ENCODE data around the gene LYST.
"Not testable (repeated sequence)": the region's sequence is repeated elsewhere in the genome, so short reads cannot be mapped to it uniquely, and the experiment has no call there.

The LYST gene

GRCh38 chr1:235657269-235657668 lies 209.4 kb downstream of the LYST start:
- no peak for DNase-seq (ENCODE audit: low read depth)

- no peak for DNase-seq (ENCODE audit: low read depth)
Measured at GRCh38 chr1:235652364-235652763, 214.3 kb downstream of the LYST start.

GRCh38 chr1:235651170-235651806 lies 215.4 kb downstream of the LYST start:
- DNase-seq (ENCODE audit: low read depth): no peak

- no peak for DNase-seq (ENCODE audit: low read depth)
Measured at GRCh38 chr1:235650341-235651169, 216.2 kb downstream of the LYST start.

- DNase-seq (ENCODE audit: low read depth): no peak
Measured at GRCh38 chr1:235649368-235650163, 217.1 kb downstream of the LYST start, which contains the start of gene GNG4. Gene GNG4, minus strand, starts transcription at chr1:235649784. Its CDS starts 65,946 bp downstream, at chr1:235583838.

GRCh38 chr1:235648954-235649367 lies 217.7 kb downstream of the LYST start:
- DNase-seq (ENCODE audit: low read depth): peak; percentile 75

GRCh38 chr1:235648407-235648907 lies 218.2 kb downstream of the LYST start:
- no peak for DNase-seq (ENCODE audit: low read depth)

- not testable (repeated sequence) for DNase-seq (ENCODE audit: low read depth)
Measured at GRCh38 chr1:235647537-235647936, 219.2 kb downstream of the LYST start.

GRCh38 chr1:235646463-235646862 lies 220.2 kb downstream of the LYST start:
- no peak for DNase-seq (ENCODE audit: low read depth)

- DNase-seq (ENCODE audit: low read depth): no peak
Measured at GRCh38 chr1:235644693-235645305, 221.9 kb downstream of the LYST start.

GRCh38 chr1:235643837-235644692 lies 222.6 kb downstream of the LYST start:
- no peak for DNase-seq (ENCODE audit: low read depth)

GRCh38 chr1:235642943-235643371 lies 223.7 kb downstream of the LYST start:
- DNase-seq (ENCODE audit: low read depth): no peak

GRCh38 chr1:235642011-235642942 lies 224.4 kb downstream of the LYST start:
- DNase-seq (ENCODE audit: low read depth): peak; percentile 89

GRCh38 chr1:235640580-235640979 lies 226.1 kb downstream of the LYST start:
- no peak for DNase-seq (ENCODE audit: low read depth)

GRCh38 chr1:235639226-235640205 lies 227.2 kb downstream of the LYST start:
- DNase-seq (ENCODE audit: low read depth): no peak

- not testable (repeated sequence) for DNase-seq (ENCODE audit: low read depth)
Measured at GRCh38 chr1:235638612-235639011, 228.1 kb downstream of the LYST start.

GRCh38 chr1:235637756-235638534 lies 228.8 kb downstream of the LYST start:
- DNase-seq (ENCODE audit: low read depth): no peak
